Activated B cell treated with CpG ODN at 0.5 μM for 24 hours (primary cell): ENCODE data around the gene GPR22. TPM values are rescaled to one million over a fixed set of nuclear protein-coding genes. Genes with fewer than 3 reads are reported as not detected.

ENCODE experiments used
- ATAC-seq: fragments of 200-7000 bp; cut with Tn5 transposase; one replicate; pipeline ENCODE4 v1.10.0; 2021; ENCODE audit warnings: low read depth, mild to moderate bottlenecking, moderate library complexity
- CTCF ChIA-PET: fragments of 350-600 bp; sonication (Branson Sonifier 250); formaldehyde crosslinking; loops from one replicate; lab custom pipeline; 2021; ENCODE audit warnings: antibody characterized with exemption; lab: Charles Lee
- POLR2A ChIA-PET: fragments of 350-600 bp; sonication (Branson Sonifier 250); formaldehyde crosslinking; loops from one replicate; lab custom pipeline; 2021; ENCODE audit warnings: antibody characterized with exemption; lab: Charles Lee
- DNase-seq: peaks from one replicate; pipeline ENCODE4 v3.0.0; 2022
- H3K27ac Mint-ChIP-seq: one replicate; pipeline ENCODE4 v1.8.0; 2020; ENCODE audit warnings: mixed read lengths
- H3K27me3 Mint-ChIP-seq: one replicate; pipeline ENCODE4 v1.8.0; 2021; ENCODE audit warnings: mixed read lengths
- H3K36me3 Mint-ChIP-seq: one replicate; pipeline ENCODE4 v1.8.0; 2021; ENCODE audit warnings: low read depth, mixed read lengths
- H3K4me1 Mint-ChIP-seq: one replicate; pipeline ENCODE4 v1.8.0; 2021; ENCODE audit warnings: mixed read lengths
- H3K4me3 Mint-ChIP-seq: one replicate; pipeline ENCODE4 v1.8.0; 2020; ENCODE audit warnings: mild to moderate bottlenecking, mixed read lengths
- H3K9me3 Mint-ChIP-seq: one replicate; pipeline ENCODE4 v1.8.0; 2020; ENCODE audit warnings: mixed read lengths
- intact Hi-C: fragments of 100-400 bp; cut with micrococcal nuclease; formaldehyde crosslinking; loops from one replicate; pipeline ENCODE4 v1.15.1; 2024
- total RNA-seq: library from RNA; stranded (reverse); gene quantifications from 2 replicates; pipeline ENCODE4 v1.2.3, GENCODE V29; 2022
- TF ChIP-seq, protein P1 (sequence below): fragments of 200-600 bp; IDR thresholded peaks from one replicate; pipeline ENCODE4 v1.8.0; 2022; ENCODE audit warnings: antibody characterized with exemption, mild to moderate bottlenecking

The GPR22 gene
- total RNA-seq, 1 donor from 2014 or later, result not detected

DNA sequence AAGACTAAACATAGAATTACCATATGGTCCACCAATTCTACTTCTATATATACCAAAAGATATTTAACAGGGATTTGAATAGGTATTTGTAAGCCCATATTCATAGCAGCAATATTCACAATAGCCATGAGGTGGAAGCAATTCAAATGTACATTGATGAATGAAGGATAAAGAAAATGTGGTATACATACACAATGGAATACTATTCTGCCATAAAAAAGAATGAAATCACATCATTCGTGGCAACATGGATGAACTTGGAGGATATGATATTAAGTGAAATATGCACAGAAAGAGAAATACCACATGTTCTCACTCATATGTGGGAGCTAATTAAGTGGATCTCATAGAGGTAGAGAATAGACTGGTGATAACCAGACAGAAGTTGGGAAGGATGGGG is 34.1 kb upstream of the GPR22 start:
- Mint-ChIP-seq H3K4me1 (peaks cover under 1% of the 10 kb centered on the region), H3K27ac (no peak overlapping the region), H3K4me3 (no peak overlapping the region), H3K27me3 (no peaks in the 10 kb centered on the region), H3K36me3 (peaks cover 20% of the 10 kb centered on the region), H3K9me3 (peaks cover 2% of the 10 kb centered on the region)
- ChIA-PET POLR2A (no interaction called here), CTCF (no interaction called here)
- no peak for ATAC-seq
- TF ChIP-seq, protein P1, sequence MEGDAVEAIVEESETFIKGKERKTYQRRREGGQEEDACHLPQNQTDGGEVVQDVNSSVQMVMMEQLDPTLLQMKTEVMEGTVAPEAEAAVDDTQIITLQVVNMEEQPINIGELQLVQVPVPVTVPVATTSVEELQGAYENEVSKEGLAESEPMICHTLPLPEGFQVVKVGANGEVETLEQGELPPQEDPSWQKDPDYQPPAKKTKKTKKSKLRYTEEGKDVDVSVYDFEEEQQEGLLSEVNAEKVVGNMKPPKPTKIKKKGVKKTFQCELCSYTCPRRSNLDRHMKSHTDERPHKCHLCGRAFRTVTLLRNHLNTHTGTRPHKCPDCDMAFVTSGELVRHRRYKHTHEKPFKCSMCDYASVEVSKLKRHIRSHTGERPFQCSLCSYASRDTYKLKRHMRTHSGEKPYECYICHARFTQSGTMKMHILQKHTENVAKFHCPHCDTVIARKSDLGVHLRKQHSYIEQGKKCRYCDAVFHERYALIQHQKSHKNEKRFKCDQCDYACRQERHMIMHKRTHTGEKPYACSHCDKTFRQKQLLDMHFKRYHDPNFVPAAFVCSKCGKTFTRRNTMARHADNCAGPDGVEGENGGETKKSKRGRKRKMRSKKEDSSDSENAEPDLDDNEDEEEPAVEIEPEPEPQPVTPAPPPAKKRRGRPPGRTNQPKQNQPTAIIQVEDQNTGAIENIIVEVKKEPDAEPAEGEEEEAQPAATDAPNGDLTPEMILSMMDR, result no peak
- no peak for DNase-seq
- intact Hi-C loops, result no loop called here

DNA sequence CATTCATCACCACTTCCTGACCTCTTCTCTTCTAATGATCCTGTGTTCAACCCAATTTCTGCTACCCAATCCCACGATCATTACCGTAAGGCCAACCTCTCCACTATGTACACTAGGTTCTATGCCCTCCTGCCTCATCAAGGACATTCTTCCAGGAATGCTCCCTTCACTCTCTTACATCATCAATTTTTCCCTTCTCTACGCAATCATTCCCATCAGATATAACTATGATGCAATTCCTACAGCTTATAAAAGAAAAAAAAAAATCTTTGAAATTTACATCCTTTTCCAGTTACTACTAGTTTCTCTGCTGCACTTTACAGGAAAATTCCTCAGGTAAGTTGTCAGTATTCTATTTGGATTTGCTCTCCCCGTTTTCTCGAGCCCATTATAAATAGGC is 30.8 kb upstream of the GPR22 start:
- DNase-seq (no peak), ATAC-seq (no peak)
- TF ChIP-seq, protein P1, result no peak
- Mint-ChIP-seq H3K36me3 (peaks cover 27% of the 10 kb centered on the region), H3K27me3 (no peaks in the 10 kb centered on the region), H3K9me3 (peaks cover 1% of the 10 kb centered on the region), H3K4me1 (no peaks in the 10 kb centered on the region), H3K27ac (no peak overlapping the region), H3K4me3 (no peak overlapping the region)
- ChIA-PET POLR2A (no interaction called here), CTCF (no interaction called here)
- intact Hi-C loops, result no loop called here

DNA sequence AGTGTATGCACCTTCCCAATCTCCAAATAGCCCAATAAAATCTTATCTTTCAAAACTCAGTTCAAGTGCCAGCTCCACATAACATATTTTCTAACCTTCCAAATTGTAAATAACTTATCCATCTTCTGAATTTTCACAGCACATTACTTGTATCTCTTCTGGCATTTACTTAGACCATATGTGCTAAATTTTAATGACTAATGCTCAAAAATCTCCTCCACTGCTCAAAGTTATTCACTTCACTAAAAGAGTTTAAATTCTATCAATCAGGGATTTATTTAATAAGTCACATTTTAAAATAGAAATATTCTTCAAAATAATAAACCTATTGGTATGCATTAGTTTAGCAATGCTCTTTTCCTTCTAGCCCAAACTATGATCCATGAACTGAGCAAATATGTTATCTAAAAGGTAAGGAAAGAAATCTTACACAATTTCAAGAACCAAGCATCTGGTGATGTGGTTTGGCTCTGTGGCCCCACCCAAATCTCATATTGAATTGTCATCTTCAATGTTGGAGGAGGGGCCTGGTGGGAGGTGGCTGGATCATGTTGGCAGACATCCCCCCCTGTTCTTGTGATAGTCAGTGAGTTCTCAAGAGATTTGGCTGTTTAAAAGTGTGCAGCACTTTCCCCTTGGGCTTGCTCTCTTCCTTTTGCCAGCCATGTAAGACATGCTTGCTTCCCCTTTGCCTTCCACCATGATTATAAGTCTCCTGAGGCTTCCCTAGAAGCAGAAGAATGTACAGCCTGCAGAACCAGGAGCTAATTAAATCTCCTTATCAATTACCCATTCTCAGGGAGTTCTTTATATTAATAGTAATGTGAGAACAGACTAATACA is 28.1 kb upstream of the GPR22 start:
- CTCF ChIA-PET, result interaction anchor here (0.8 kb wide), 1 partner anchor 22 kb away, joined by 4 read pairs; no protein-coding TSS in a partner anchor
- Mint-ChIP-seq H3K4me1 (no peaks in the 10 kb centered on the region), H3K27me3 (no peaks in the 10 kb centered on the region), H3K9me3 (no peaks in the 10 kb centered on the region), H3K27ac (no peak overlapping the region), H3K36me3 (peaks cover 22% of the 10 kb centered on the region), H3K4me3 (no peak overlapping the region)
- intact Hi-C loops, result no loop called here
- POLR2A ChIA-PET, result no interaction called here
- DNase-seq (no peak), ATAC-seq (no peak)
- TF ChIP-seq, protein P1, result no peak

DNA sequence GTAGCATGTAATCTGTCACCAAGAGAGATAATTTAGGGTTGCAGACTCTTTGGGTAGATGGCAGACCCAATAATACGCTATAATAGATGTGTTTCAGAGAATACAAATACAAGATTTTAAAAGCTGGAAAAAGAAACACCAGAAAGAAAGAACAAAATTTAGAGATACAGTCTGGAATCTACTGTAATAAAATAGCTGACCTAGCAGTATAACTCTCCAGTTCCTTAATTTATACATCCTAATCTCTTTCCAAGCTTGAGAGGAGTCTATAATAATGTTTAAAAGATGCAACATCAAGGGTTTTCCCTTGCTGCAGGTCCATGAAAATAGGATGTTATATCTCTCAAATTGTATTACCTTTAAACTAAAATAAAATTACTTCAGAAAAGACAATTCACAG is 27.2 kb upstream of the GPR22 start:
- TF ChIP-seq, protein P1, result no peak
- Mint-ChIP-seq H3K27ac (no peak overlapping the region), H3K27me3 (no peaks in the 10 kb centered on the region), H3K36me3 (peaks cover 21% of the 10 kb centered on the region), H3K4me1 (no peaks in the 10 kb centered on the region), H3K4me3 (no peak overlapping the region), H3K9me3 (no peaks in the 10 kb centered on the region)
- no peak for DNase-seq
- intact Hi-C loops, result no loop called here
- ChIA-PET POLR2A (no interaction called here), CTCF (interaction anchor here (0.8 kb wide), 1 partner anchor 21 kb away, joined by 4 read pairs; no protein-coding TSS in a partner anchor)
- no peak for ATAC-seq

DNA sequence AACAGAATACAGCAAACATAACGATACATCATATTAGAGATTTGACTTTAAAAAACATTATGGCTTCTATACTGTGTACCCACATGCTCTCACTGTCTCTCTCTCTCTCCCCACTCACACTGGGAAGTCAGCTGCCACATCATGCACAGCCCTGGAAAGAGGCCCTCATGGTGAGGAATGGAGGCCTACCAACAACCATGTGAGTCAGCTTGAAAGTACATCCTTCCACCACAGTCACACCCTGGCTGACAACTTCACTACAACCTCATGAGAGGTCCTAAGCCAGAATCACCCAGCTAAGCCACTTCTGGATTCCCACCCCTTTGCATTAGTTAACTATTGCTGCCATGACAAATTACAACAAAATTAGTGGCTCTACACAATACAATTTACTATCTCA is 23.3 kb upstream of the GPR22 start:
- H3K4me3 Mint-ChIP-seq, result no peak overlapping the region
- intact Hi-C loops, result no loop called here
- H3K4me1 Mint-ChIP-seq, result peaks cover 10% of the 10 kb centered on the region
- TF ChIP-seq, protein P1, result no peak
- ATAC-seq (no peak), DNase-seq (no peak)
- H3K27ac Mint-ChIP-seq, result no peak overlapping the region
- no peaks in the 10 kb centered on the region for H3K9me3 Mint-ChIP-seq
- ChIA-PET POLR2A (no interaction called here), CTCF (no interaction called here)
- peaks cover 40% of the 10 kb centered on the region for H3K36me3 Mint-ChIP-seq
- no peaks in the 10 kb centered on the region for H3K27me3 Mint-ChIP-seq
